ENCODE data around the gene RSRC1. TPM values are rescaled to one million over a fixed set of nuclear protein-coding genes. Genes with fewer than 3 reads are reported as not detected.
A peak's percentile ranks its signal among the peaks of the same experiment; 100 is the strongest.
"Not testable (repeated sequence)": the region's sequence is repeated elsewhere in the genome, so short reads cannot be mapped to it uniquely, and the experiment has no call there.

Gene RSRC1
- total RNA-seq, 2 donors from 2014 or later: 38.7 to 49.6 TPM

- no peak for DNase-seq (ENCODE audit: low spot score)
- Mint-ChIP-seq H3K9me3 (no peaks in the 10 kb centered on the region), H3K4me1 (ENCODE audit: low read depth in 2 of 2) (peaks cover 4 to 5% of the 10 kb centered on the region in 2 donors)
Measured at GRCh38 chr3:158488670-158489069, 378.8 kb downstream of the RSRC1 start.

GRCh38 chr3:158489181-158489580, 379.3 kb downstream of the RSRC1 start:
- no peaks in the 10 kb centered on the region for H3K27me3 Mint-ChIP-seq
- no peak overlapping the region for H3K27ac Mint-ChIP-seq
- no peak for DNase-seq (ENCODE audit: low spot score)
- no peaks in the 10 kb centered on the region for H3K9me3 Mint-ChIP-seq
- ATAC-seq: no peak
- H3K4me3 Mint-ChIP-seq: no peak overlapping the region
- no peaks in the 10 kb centered on the region for H3K36me3 Mint-ChIP-seq
- H3K4me1 Mint-ChIP-seq (ENCODE audit: low read depth in 2 of 2): peaks cover 2 to 4% of the 10 kb centered on the region in 2 donors

More at GRCh38 chr3:158488670-158489069, 378.8 kb downstream of the RSRC1 start:
- Mint-ChIP-seq H3K4me3 (no peak overlapping the region), H3K27me3 (no peaks in the 10 kb centered on the region), H3K27ac (no peak overlapping the region), H3K36me3 (no peaks in the 10 kb centered on the region)
- no peak for ATAC-seq

GRCh38 chr3:158491968-158492367, 382.1 kb downstream of the RSRC1 start:
- DNase-seq (ENCODE audit: low spot score) (no peak), ATAC-seq (no peak)
- no peaks in the 10 kb centered on the region for H3K9me3 Mint-ChIP-seq
- no peaks in the 10 kb centered on the region for H3K36me3 Mint-ChIP-seq
- no peak overlapping the region for H3K27ac Mint-ChIP-seq
- no peak overlapping the region for H3K4me3 Mint-ChIP-seq
- H3K4me1 Mint-ChIP-seq (ENCODE audit: low read depth in 2 of 2): peaks cover 0 to 4% of the 10 kb centered on the region in 2 donors
- no peaks in the 10 kb centered on the region for H3K27me3 Mint-ChIP-seq

- H3K4me1 Mint-ChIP-seq (ENCODE audit: low read depth in 2 of 2): peaks cover 0 to 4% of the 10 kb centered on the region in 2 donors
- H3K27me3 Mint-ChIP-seq: no peaks in the 10 kb centered on the region
- no peak overlapping the region for H3K27ac Mint-ChIP-seq
- ATAC-seq (no peak), DNase-seq (ENCODE audit: low spot score) (no peak)
- H3K4me3 Mint-ChIP-seq: no peak overlapping the region
- H3K9me3 Mint-ChIP-seq: no peaks in the 10 kb centered on the region
- H3K36me3 Mint-ChIP-seq: no peaks in the 10 kb centered on the region
Measured at GRCh38 chr3:158492685-158493084, 382.8 kb downstream of the RSRC1 start.

- Mint-ChIP-seq H3K36me3 (peaks cover 8% of the 10 kb centered on the region), H3K27me3 (no peaks in the 10 kb centered on the region), H3K4me1 (ENCODE audit: low read depth in 2 of 2) (peaks cover 0 to 4% of the 10 kb centered on the region in 2 donors), H3K9me3 (peaks cover 9% of the 10 kb centered on the region), H3K4me3 (no peak overlapping the region), H3K27ac (no peak overlapping the region)
- ATAC-seq: no peak
- DNase-seq (ENCODE audit: low spot score): no peak
Measured at GRCh38 chr3:158493931-158494330, 384.0 kb downstream of the RSRC1 start.

- DNase-seq (ENCODE audit: low spot score) (no peak), ATAC-seq (no peak)
- H3K27me3 Mint-ChIP-seq: no peaks in the 10 kb centered on the region
- H3K36me3 Mint-ChIP-seq: peaks cover 8% of the 10 kb centered on the region
- H3K4me3 Mint-ChIP-seq: no peak overlapping the region
- no peak overlapping the region for H3K27ac Mint-ChIP-seq
- H3K4me1 Mint-ChIP-seq (ENCODE audit: low read depth in 2 of 2): peaks cover 0 to 4% of the 10 kb centered on the region in 2 donors
- H3K9me3 Mint-ChIP-seq: peaks cover 10% of the 10 kb centered on the region
Measured at GRCh38 chr3:158494673-158495072, 384.8 kb downstream of the RSRC1 start.

- H3K4me1 Mint-ChIP-seq (ENCODE audit: low read depth in 2 of 2); H3K36me3 Mint-ChIP-seq; ATAC-seq; H3K4me3 Mint-ChIP-seq; H3K27me3 Mint-ChIP-seq; DNase-seq (ENCODE audit: low spot score); H3K27ac Mint-ChIP-seq: not testable (repeated sequence)
- peaks cover 16% of the 10 kb centered on the region for H3K9me3 Mint-ChIP-seq
Measured at GRCh38 chr3:158495398-158495902, 385.6 kb downstream of the RSRC1 start.

- DNase-seq (ENCODE audit: low spot score) (no peak), ATAC-seq (no peak)
- no peak overlapping the region for H3K27ac Mint-ChIP-seq
- H3K36me3 Mint-ChIP-seq: peaks cover 14% of the 10 kb centered on the region
- H3K4me3 Mint-ChIP-seq: no peak overlapping the region
- H3K9me3 Mint-ChIP-seq: peaks cover 12% of the 10 kb centered on the region
- no peaks in the 10 kb centered on the region for H3K27me3 Mint-ChIP-seq
- peaks cover 4 to 16% of the 10 kb centered on the region in 2 donors for H3K4me1 Mint-ChIP-seq (ENCODE audit: low read depth in 2 of 2)
Measured at GRCh38 chr3:158505117-158505516, 395.2 kb downstream of the RSRC1 start.

- peaks cover 4 to 7% of the 10 kb centered on the region in 2 donors for H3K4me1 Mint-ChIP-seq (ENCODE audit: low read depth in 2 of 2)
- H3K4me3 Mint-ChIP-seq: no peak overlapping the region
- peaks cover 3% of the 10 kb centered on the region for H3K36me3 Mint-ChIP-seq
- no peak for ATAC-seq
- peaks cover 7% of the 10 kb centered on the region for H3K9me3 Mint-ChIP-seq
- no peak overlapping the region for H3K27ac Mint-ChIP-seq
- no peaks in the 10 kb centered on the region for H3K27me3 Mint-ChIP-seq
- no peak for DNase-seq (ENCODE audit: low spot score)
Measured at GRCh38 chr3:158506456-158506855, 396.6 kb downstream of the RSRC1 start.

- Mint-ChIP-seq H3K27ac (no peak overlapping the region), H3K27me3 (no peaks in the 10 kb centered on the region), H3K9me3 (peaks cover 3% of the 10 kb centered on the region), H3K4me3 (no peak overlapping the region), H3K36me3 (no peaks in the 10 kb centered on the region), H3K4me1 (ENCODE audit: low read depth in 2 of 2) (peaks cover 4 to 7% of the 10 kb centered on the region in 2 donors)
- no peak for DNase-seq (ENCODE audit: low spot score)
- peak in 1 of 2 donors; percentile 46 for ATAC-seq
Measured at GRCh38 chr3:158508481-158508880, 398.6 kb downstream of the RSRC1 start.

GRCh38 chr3:158509891-158510290, 400.0 kb downstream of the RSRC1 start:
- H3K36me3 Mint-ChIP-seq: peaks cover 13% of the 10 kb centered on the region
- peaks cover 4 to 7% of the 10 kb centered on the region in 2 donors for H3K4me1 Mint-ChIP-seq (ENCODE audit: low read depth in 2 of 2)
- DNase-seq (ENCODE audit: low spot score) (no peak), ATAC-seq (no peak)
- no peak overlapping the region for H3K27ac Mint-ChIP-seq
- H3K9me3 Mint-ChIP-seq: peaks cover 8% of the 10 kb centered on the region
- no peaks in the 10 kb centered on the region for H3K27me3 Mint-ChIP-seq
- no peak overlapping the region for H3K4me3 Mint-ChIP-seq

GRCh38 chr3:158516729-158517128, 406.8 kb downstream of the RSRC1 start:
- not testable (repeated sequence) for H3K27me3 Mint-ChIP-seq; H3K9me3 Mint-ChIP-seq; H3K4me3 Mint-ChIP-seq; H3K27ac Mint-ChIP-seq; ATAC-seq; DNase-seq (ENCODE audit: low spot score); H3K4me1 Mint-ChIP-seq (ENCODE audit: low read depth in 2 of 2)
- peaks cover 14% of the 10 kb centered on the region for H3K36me3 Mint-ChIP-seq

- H3K27ac Mint-ChIP-seq: no peak overlapping the region
- H3K4me3 Mint-ChIP-seq: no peak overlapping the region
- peaks cover 3% of the 10 kb centered on the region for H3K9me3 Mint-ChIP-seq
- DNase-seq (ENCODE audit: low spot score): no peak
- H3K36me3 Mint-ChIP-seq: peaks cover 3% of the 10 kb centered on the region
- ATAC-seq: no peak
- no peaks in the 10 kb centered on the region for H3K4me1 Mint-ChIP-seq (ENCODE audit: low read depth in 2 of 2)
- H3K27me3 Mint-ChIP-seq: no peaks in the 10 kb centered on the region
Measured at GRCh38 chr3:158519776-158520175, 409.9 kb downstream of the RSRC1 start.

GRCh38 chr3:158520433-158520832, 410.5 kb downstream of the RSRC1 start:
- H3K4me3 Mint-ChIP-seq: no peak overlapping the region
- DNase-seq (ENCODE audit: low spot score): no peak
- H3K27ac Mint-ChIP-seq: no peak overlapping the region
- no peaks in the 10 kb centered on the region for H3K36me3 Mint-ChIP-seq
- peaks cover 3% of the 10 kb centered on the region for H3K9me3 Mint-ChIP-seq
- no peaks in the 10 kb centered on the region for H3K27me3 Mint-ChIP-seq
- no peaks in the 10 kb centered on the region for H3K4me1 Mint-ChIP-seq (ENCODE audit: low read depth in 2 of 2)
- ATAC-seq: no peak
